Ishikawa (cell line): ENCODE results near the gene HNRNPA1.

Experiments
- CEBPB ChIP-seq: IDR thresholded peaks from 2 replicates; pipeline ENCODE4 v1.6.1; 2012
- EGR1 ChIP-seq: IDR thresholded peaks from 2 replicates; pipeline ENCODE4 v1.6.1; 2012
- EP300 ChIP-seq: IDR thresholded peaks from 2 replicates; pipeline ENCODE4 v1.6.1; 2012; ENCODE audit warnings: borderline replicate concordance
- MAX ChIP-seq: IDR thresholded peaks from 2 replicates; pipeline ENCODE4 v1.6.1; 2012
- NFIC ChIP-seq: IDR thresholded peaks from 2 replicates; pipeline ENCODE4 v1.6.1; 2012
- RAD21 ChIP-seq: IDR thresholded peaks from 2 replicates; pipeline ENCODE4 v1.6.1; 2012; ENCODE audit warnings: low read depth
- TCF12 ChIP-seq: IDR thresholded peaks from 2 replicates; pipeline ENCODE4 v1.6.1; 2012; ENCODE audit warnings: low read depth
- ZBTB7A ChIP-seq: IDR thresholded peaks from 2 replicates; pipeline ENCODE4 v1.6.1; 2012; ENCODE audit warnings: low read depth

GRCh38 chr12:54321363-54321762, 40.8 kb downstream of the HNRNPA1 start:
- TF ChIP-seq TCF12 (no peak), MAX (no peak), CEBPB (no peak), ZBTB7A (no peak), RAD21 (no peak), NFIC (no peak), EGR1 (no peak), EP300 (no peak)
